Prostate gland (tissue), 2 donors: ENCODE data around the gene JMJD8.

ENCODE experiments used
- POLR2A ChIP-seq: fragments of 450-650 bp; IDR thresholded peaks from one replicate; pipeline ENCODE4 v1.6.1; 2016; ENCODE audit warnings: antibody characterized with exemption, mild to moderate bottlenecking
- POLR2AphosphoS5 ChIP-seq: sonication (generic); formaldehyde crosslinking; IDR thresholded peaks from one replicate; pipeline ENCODE4 v1.6.1; 2017; ENCODE audit warnings: antibody characterized with exemption
- TF ChIP-seq, protein P1 (sequence below), 4 experiments: fragments of 200-600 bp in 2 of 4; fragments of 450-650 bp in 2 of 4; sonication (generic) in 2 of 4; IDR thresholded peaks; 1 replicate in 3 of 4; 2 replicates in 1 of 4; pipeline ENCODE4 v1.5.1; 2016 to 2019; ENCODE audit warnings: antibody characterized with exemption in 4 of 4, mild to moderate bottlenecking in 2 of 4, moderate library complexity in 2 of 4

DNA sequence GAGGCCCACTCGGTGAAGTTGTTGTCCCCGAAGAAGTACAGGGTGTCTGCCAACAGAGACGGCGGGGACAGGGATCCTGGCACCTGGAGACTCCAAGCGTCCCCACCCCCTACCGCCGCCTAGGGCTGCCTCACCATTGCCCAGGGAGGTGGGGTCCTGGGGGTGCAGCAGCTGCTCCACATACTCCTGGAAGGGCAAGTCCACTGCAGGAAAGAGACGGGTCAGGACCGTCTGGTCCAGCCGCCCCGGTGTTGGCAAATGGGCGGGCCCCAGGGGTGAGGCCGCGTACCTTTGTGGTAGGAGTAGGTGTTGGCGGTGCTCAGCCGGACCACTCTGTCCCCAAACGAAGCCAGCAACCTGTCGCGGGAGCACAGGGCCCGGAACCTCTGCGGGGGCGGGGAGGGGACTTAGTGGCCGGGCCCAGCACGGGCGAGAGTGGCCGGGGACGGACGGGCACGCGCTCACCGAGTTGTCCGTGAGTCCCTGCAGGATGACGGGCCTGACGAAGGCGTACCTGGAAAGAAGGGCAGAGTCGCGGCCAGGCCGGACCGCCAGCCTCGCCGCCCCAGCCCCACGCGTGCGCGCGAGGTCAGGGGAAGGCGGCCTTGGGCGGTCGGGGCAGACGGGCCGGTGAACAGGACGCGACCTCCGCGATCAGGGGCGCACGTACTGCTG is 601 bp downstream of the JMJD8 start:
- TF ChIP-seq, protein P1, sequence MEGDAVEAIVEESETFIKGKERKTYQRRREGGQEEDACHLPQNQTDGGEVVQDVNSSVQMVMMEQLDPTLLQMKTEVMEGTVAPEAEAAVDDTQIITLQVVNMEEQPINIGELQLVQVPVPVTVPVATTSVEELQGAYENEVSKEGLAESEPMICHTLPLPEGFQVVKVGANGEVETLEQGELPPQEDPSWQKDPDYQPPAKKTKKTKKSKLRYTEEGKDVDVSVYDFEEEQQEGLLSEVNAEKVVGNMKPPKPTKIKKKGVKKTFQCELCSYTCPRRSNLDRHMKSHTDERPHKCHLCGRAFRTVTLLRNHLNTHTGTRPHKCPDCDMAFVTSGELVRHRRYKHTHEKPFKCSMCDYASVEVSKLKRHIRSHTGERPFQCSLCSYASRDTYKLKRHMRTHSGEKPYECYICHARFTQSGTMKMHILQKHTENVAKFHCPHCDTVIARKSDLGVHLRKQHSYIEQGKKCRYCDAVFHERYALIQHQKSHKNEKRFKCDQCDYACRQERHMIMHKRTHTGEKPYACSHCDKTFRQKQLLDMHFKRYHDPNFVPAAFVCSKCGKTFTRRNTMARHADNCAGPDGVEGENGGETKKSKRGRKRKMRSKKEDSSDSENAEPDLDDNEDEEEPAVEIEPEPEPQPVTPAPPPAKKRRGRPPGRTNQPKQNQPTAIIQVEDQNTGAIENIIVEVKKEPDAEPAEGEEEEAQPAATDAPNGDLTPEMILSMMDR (IDR thresholded peaks at IDR 0.05) = no peak
- TF ChIP-seq POLR2A (no peak), POLR2AphosphoS5 (no peak)
